ENCODE measurements around the gene DTX2. TPM values are rescaled to one million over a fixed set of nuclear protein-coding genes. Genes with fewer than 3 reads are reported as not detected.
"Not testable (repeated sequence)": the region's sequence is repeated elsewhere in the genome, so short reads cannot be mapped to it uniquely, and the experiment has no call there.

The DTX2 gene
- total RNA-seq: 10 to 100 TPM; 13.7 to 16.4 TPM

GRCh38 chr7:76461464-76462101 lies at the start of gene DTX2:
DTX2 (plus strand) TSS chr7:76461709; CDS start chr7:76480510, 18,801 bp downstream.
- H3K9me3 Mint-ChIP-seq, H3K36me3 Mint-ChIP-seq, H3K27me3 Mint-ChIP-seq, H3K27ac Mint-ChIP-seq, H3K4me1 Mint-ChIP-seq: not testable (repeated sequence)
- DNase-seq: peak; percentile 40
- peak within 1 kb of the TSS; percentile 69 for H3K4me3 Mint-ChIP-seq

- Mint-ChIP-seq H3K36me3 (no peaks in the 10 kb centered on the region), H3K27ac (peak overlapping the region; percentile 31), H3K4me3 (no peak overlapping the region), H3K4me1 (no peaks in the 10 kb centered on the region), H3K27me3 (no peaks in the 10 kb centered on the region), H3K9me3 (no peaks in the 10 kb centered on the region)
- DNase-seq: no peak
Measured at GRCh38 chr7:76412249-76412648, 49.3 kb upstream of the DTX2 start.

- H3K4me1 Mint-ChIP-seq, H3K4me3 Mint-ChIP-seq, DNase-seq, H3K27me3 Mint-ChIP-seq, H3K9me3 Mint-ChIP-seq, H3K27ac Mint-ChIP-seq, H3K36me3 Mint-ChIP-seq: not testable (repeated sequence)
Measured at GRCh38 chr7:76417654-76418310, 43.7 kb upstream of the DTX2 start.

GRCh38 chr7:76421097-76421496 lies 40.4 kb upstream of the DTX2 start:
- not testable (repeated sequence) for H3K36me3 Mint-ChIP-seq

GRCh38 chr7:76423666-76424412 lies 37.7 kb upstream of the DTX2 start:
- Mint-ChIP-seq H3K36me3 (no peaks in the 10 kb centered on the region), H3K27ac (no peak overlapping the region), H3K27me3 (no peaks in the 10 kb centered on the region), H3K9me3 (no peaks in the 10 kb centered on the region), H3K4me1 (peaks cover 4% of the 10 kb centered on the region), H3K4me3 (no peak overlapping the region)
- DNase-seq: no peak

More at GRCh38 chr7:76421097-76421496, 40.4 kb upstream of the DTX2 start:
- not testable (repeated sequence) for DNase-seq, H3K27ac Mint-ChIP-seq, H3K4me3 Mint-ChIP-seq, H3K27me3 Mint-ChIP-seq, H3K9me3 Mint-ChIP-seq, H3K4me1 Mint-ChIP-seq

GRCh38 chr7:76424413-76425111 lies 36.9 kb upstream of the DTX2 start, which contains the start of gene ZP3:
ZP3 (plus strand) TSS chr7:76424950; CDS start chr7:76424965, 15 bp downstream.
- H3K4me1 Mint-ChIP-seq: peaks cover 6% of the 10 kb centered on the region
- no peaks in the 10 kb centered on the region for H3K36me3 Mint-ChIP-seq
- no peaks in the 10 kb centered on the region for H3K27me3 Mint-ChIP-seq
- no peak within 1 kb of the TSS for H3K4me3 Mint-ChIP-seq
- DNase-seq: no peak
- H3K9me3 Mint-ChIP-seq: no peaks in the 10 kb centered on the region
- no peak within 1 kb of the TSS for H3K27ac Mint-ChIP-seq

- Mint-ChIP-seq H3K4me1 (peaks cover 6% of the 10 kb centered on the region), H3K27me3 (no peaks in the 10 kb centered on the region), H3K27ac (no peak overlapping the region), H3K4me3 (no peak overlapping the region), H3K36me3 (no peaks in the 10 kb centered on the region), H3K9me3 (no peaks in the 10 kb centered on the region)
- no peak for DNase-seq
Measured at GRCh38 chr7:76425156-76425555, 36.4 kb upstream of the DTX2 start.

- H3K36me3 Mint-ChIP-seq, H3K27me3 Mint-ChIP-seq, DNase-seq, H3K9me3 Mint-ChIP-seq, H3K4me3 Mint-ChIP-seq, H3K27ac Mint-ChIP-seq, H3K4me1 Mint-ChIP-seq: not testable (repeated sequence)
Measured at GRCh38 chr7:76425558-76425957, 36.0 kb upstream of the DTX2 start.

GRCh38 chr7:76426246-76426645 lies 35.3 kb upstream of the DTX2 start:
- Mint-ChIP-seq H3K27ac (no peak overlapping the region), H3K4me3 (no peak overlapping the region), H3K9me3 (no peaks in the 10 kb centered on the region)

GRCh38 chr7:76427635-76428034 lies 33.9 kb upstream of the DTX2 start:
- no peaks in the 10 kb centered on the region for H3K27me3 Mint-ChIP-seq
- no peak overlapping the region for H3K27ac Mint-ChIP-seq
- no peak overlapping the region for H3K4me3 Mint-ChIP-seq
- DNase-seq: no peak
- H3K36me3 Mint-ChIP-seq: no peaks in the 10 kb centered on the region
- peaks cover 6% of the 10 kb centered on the region for H3K4me1 Mint-ChIP-seq
- no peaks in the 10 kb centered on the region for H3K9me3 Mint-ChIP-seq

More at GRCh38 chr7:76426246-76426645, 35.3 kb upstream of the DTX2 start:
- no peaks in the 10 kb centered on the region for H3K36me3 Mint-ChIP-seq
- DNase-seq: no peak
- no peaks in the 10 kb centered on the region for H3K27me3 Mint-ChIP-seq
- peaks cover 6% of the 10 kb centered on the region for H3K4me1 Mint-ChIP-seq

GRCh38 chr7:76428149-76428823 lies 33.2 kb upstream of the DTX2 start:
- Mint-ChIP-seq H3K27ac (no peak overlapping the region), H3K9me3 (no peaks in the 10 kb centered on the region), H3K36me3 (no peaks in the 10 kb centered on the region), H3K4me1 (peaks cover 6% of the 10 kb centered on the region), H3K4me3 (no peak overlapping the region), H3K27me3 (no peaks in the 10 kb centered on the region)
- DNase-seq: no peak

GRCh38 chr7:76428868-76429805 lies 32.4 kb upstream of the DTX2 start:
- H3K4me3 Mint-ChIP-seq: no peak overlapping the region
- no peak for DNase-seq
- H3K27ac Mint-ChIP-seq: no peak overlapping the region
- no peaks in the 10 kb centered on the region for H3K27me3 Mint-ChIP-seq
- H3K36me3 Mint-ChIP-seq: no peaks in the 10 kb centered on the region
- peaks cover 6% of the 10 kb centered on the region for H3K4me1 Mint-ChIP-seq
- H3K9me3 Mint-ChIP-seq: no peaks in the 10 kb centered on the region

- DNase-seq: no peak
- H3K36me3 Mint-ChIP-seq: no peaks in the 10 kb centered on the region
- H3K4me3 Mint-ChIP-seq: no peak overlapping the region
- H3K27me3 Mint-ChIP-seq: no peaks in the 10 kb centered on the region
- H3K27ac Mint-ChIP-seq: no peak overlapping the region
- no peaks in the 10 kb centered on the region for H3K9me3 Mint-ChIP-seq
- peaks cover 6% of the 10 kb centered on the region for H3K4me1 Mint-ChIP-seq
Measured at GRCh38 chr7:76430211-76430610, 31.3 kb upstream of the DTX2 start.

- Mint-ChIP-seq H3K27me3 (no peaks in the 10 kb centered on the region), H3K36me3 (no peaks in the 10 kb centered on the region), H3K27ac (no peak overlapping the region), H3K4me3 (no peak overlapping the region), H3K9me3 (no peaks in the 10 kb centered on the region), H3K4me1 (peaks cover 6% of the 10 kb centered on the region)
- no peak for DNase-seq
Measured at GRCh38 chr7:76430836-76431235, 30.7 kb upstream of the DTX2 start.
